SU-DHL-6 (cell line): Measurements from ENCODE around the gene CFDP1.

Source experiments
- H2AFZ ChIP-seq: fragments of 200-600 bp; sonication (generic); 2 replicates; pipeline ENCODE4 v1.6.1; 2014; ENCODE audit warnings: low read depth, mild to moderate bottlenecking, moderate library complexity, mixed read lengths, antibody characterized with exemption, low read length; ENCODE audit not compliant: severe bottlenecking
- H3F3A ChIP-seq: fragments of 200-600 bp; shearing (Covaris generic); 2 replicates; pipeline ENCODE4 v1.6.0; 2016; ENCODE audit warnings: antibody characterized with exemption, mild to moderate bottlenecking; ENCODE audit not compliant: insufficient read depth
- H3K27ac ChIP-seq: fragments of 200-600 bp; sonication (generic); 2 replicates; pipeline ENCODE4 v1.5.1; 2016; ENCODE audit warnings: low read depth, mild to moderate bottlenecking, low read length, moderate library complexity, mixed read lengths
- H3K27me3 ChIP-seq: fragments of 200-600 bp; sonication (generic), shearing (Covaris generic); 2 replicates; pipeline ENCODE4 v1.6.0; 2014; ENCODE audit warnings: mild to moderate bottlenecking, low read length
- H3K36me3 ChIP-seq: fragments of 200-600 bp; sonication (generic); 2 replicates; pipeline ENCODE4 v1.6.1; 2014; ENCODE audit warnings: mild to moderate bottlenecking, low read length, mixed read lengths
- H3K4me2 ChIP-seq: fragments of 300-600, 200-600 bp; shearing (Covaris generic), sonication (generic); 2 replicates; pipeline ENCODE4 v1.6.0; 2014; ENCODE audit warnings: low read length, low read depth, mild to moderate bottlenecking; ENCODE audit not compliant: poor library complexity, severe bottlenecking
- H3K4me3 ChIP-seq: fragments of 200-600 bp; sonication (generic); 2 replicates; pipeline ENCODE4 v1.5.1; 2014; ENCODE audit warnings: antibody characterized with exemption, low read length, mild to moderate bottlenecking, mixed read lengths; ENCODE audit not compliant: insufficient read depth, poor library complexity, severe bottlenecking
- H3K79me2 ChIP-seq: fragments of 200-600 bp; sonication (generic); 2 replicates; pipeline ENCODE4 v1.6.1; 2014; ENCODE audit warnings: mild to moderate bottlenecking, low read length, moderate library complexity; ENCODE audit not compliant: insufficient read depth
- H3K9ac ChIP-seq: fragments of 200-600 bp; sonication (generic); 2 replicates; pipeline ENCODE4 v1.7.0; 2014; ENCODE audit warnings: mild to moderate bottlenecking, low read length
- H3K9me2 ChIP-seq: fragments of 200-600 bp; sonication (generic); replicated peaks from 2 replicates; pipeline ENCODE4 v1.6.1; 2014; ENCODE audit warnings: low read length; ENCODE audit not compliant: insufficient read depth
- H3K9me3 ChIP-seq: fragments of 200-600 bp; sonication (generic); 2 replicates; pipeline ENCODE4 v1.6.1; 2014; ENCODE audit warnings: low read length, mixed read lengths; ENCODE audit not compliant: insufficient read depth
- H4K20me1 ChIP-seq: fragments of 200-600 bp; sonication (generic); 2 replicates; pipeline ENCODE4 v1.6.1; 2014; ENCODE audit warnings: low read depth, mild to moderate bottlenecking, antibody characterized with exemption, low read length, moderate library complexity, mixed read lengths
- CTCF ChIP-seq: fragments of 200-600 bp; sonication (generic); IDR thresholded peaks from one replicate; pipeline ENCODE4 v1.5.1; 2017; ENCODE audit warnings: antibody characterized with exemption, mild to moderate bottlenecking, low read length, moderate library complexity; ENCODE audit not compliant: insufficient read depth, poor library complexity, severe bottlenecking
- EZH2phosphoT487 ChIP-seq: fragments of 200-600 bp; sonication (generic), shearing (Covaris generic); conservative IDR thresholded peaks from 2 replicates; pipeline ENCODE4 v1.6.1; 2018; ENCODE audit warnings: mild to moderate bottlenecking, antibody characterized with exemption, low read length, moderate library complexity, mixed read lengths

Gene CFDP1

GRCh38 chr16:75390926-75391653 lies 42.2 kb downstream of the CFDP1 start:
- Histone ChIP-seq H3K36me3 (no peaks in the 10 kb centered on the region), H2AFZ (no peak overlapping the region), H3K4me2 (no peak overlapping the region), H3K79me2 (no peaks in the 10 kb centered on the region), H3K9me2 (no peaks in the 10 kb centered on the region), H3F3A (no peaks in the 10 kb centered on the region; the same call in 1 of the 2 replicates), H3K27me3 (no peaks in the 10 kb centered on the region), H3K27ac (no peak overlapping the region), H3K9ac (no peak overlapping the region), H4K20me1 (no peaks in the 10 kb centered on the region), H3K4me3 (no peak overlapping the region), H3K9me3 (no peaks in the 10 kb centered on the region)
- TF ChIP-seq CTCF (no peak), EZH2phosphoT487 (no peak)

- H3K9me3 ChIP-seq, result no peaks in the 10 kb centered on the region
- H3K27ac ChIP-seq, result no peak overlapping the region
- H3K36me3 ChIP-seq, result no peaks in the 10 kb centered on the region
- no peak overlapping the region for H3K9ac ChIP-seq
- no peak overlapping the region for H3K4me3 ChIP-seq
- H3K79me2 ChIP-seq, result no peaks in the 10 kb centered on the region
- H3K9me2 ChIP-seq, result no peaks in the 10 kb centered on the region
- H3K27me3 ChIP-seq, result no peaks in the 10 kb centered on the region
- TF ChIP-seq EZH2phosphoT487, result no peak
- no peak for TF ChIP-seq CTCF
- H3K4me2 ChIP-seq, result no peak overlapping the region
- peaks cover 3% of the 10 kb centered on the region; the same call in 1 of the 2 replicates for H3F3A ChIP-seq
- H2AFZ ChIP-seq, result no peak overlapping the region
- H4K20me1 ChIP-seq, result no peaks in the 10 kb centered on the region
These were observed 44.1 kb downstream of the CFDP1 start for GRCh38 chr16:75389096-75389690.

- Histone ChIP-seq H3F3A (peaks cover 3% of the 10 kb centered on the region; the same call in 1 of the 2 replicates), H3K4me3 (no peak overlapping the region), H3K79me2 (no peaks in the 10 kb centered on the region), H3K9me3 (no peaks in the 10 kb centered on the region), H3K9ac (no peak overlapping the region), H3K27ac (no peak overlapping the region), H2AFZ (no peak overlapping the region), H3K9me2 (no peaks in the 10 kb centered on the region), H4K20me1 (no peaks in the 10 kb centered on the region), H3K4me2 (no peak overlapping the region), H3K36me3 (no peaks in the 10 kb centered on the region), H3K27me3 (no peaks in the 10 kb centered on the region)
- TF ChIP-seq CTCF (no peak), EZH2phosphoT487 (no peak)
These were observed 45.4 kb downstream of the CFDP1 start for GRCh38 chr16:75387951-75388350.
